Stimulated activated CD8-positive, alpha-beta memory T cell treated with anti-CD3 and anti-CD28 coated beads, Interleukin-15, amount 100 ng/mL, for 24 hours (primary cell): ENCODE measurements around the gene CAPRIN1.
"Not testable (repeated sequence)": the region's sequence is repeated elsewhere in the genome, so short reads cannot be mapped to it uniquely, and the experiment has no call there.

ENCODE experiments used
- DNase-seq: peaks from one replicate; pipeline ENCODE4 v3.0.0-alpha.2; 2020; ENCODE audit warnings: low read depth

Gene CAPRIN1

DNA sequence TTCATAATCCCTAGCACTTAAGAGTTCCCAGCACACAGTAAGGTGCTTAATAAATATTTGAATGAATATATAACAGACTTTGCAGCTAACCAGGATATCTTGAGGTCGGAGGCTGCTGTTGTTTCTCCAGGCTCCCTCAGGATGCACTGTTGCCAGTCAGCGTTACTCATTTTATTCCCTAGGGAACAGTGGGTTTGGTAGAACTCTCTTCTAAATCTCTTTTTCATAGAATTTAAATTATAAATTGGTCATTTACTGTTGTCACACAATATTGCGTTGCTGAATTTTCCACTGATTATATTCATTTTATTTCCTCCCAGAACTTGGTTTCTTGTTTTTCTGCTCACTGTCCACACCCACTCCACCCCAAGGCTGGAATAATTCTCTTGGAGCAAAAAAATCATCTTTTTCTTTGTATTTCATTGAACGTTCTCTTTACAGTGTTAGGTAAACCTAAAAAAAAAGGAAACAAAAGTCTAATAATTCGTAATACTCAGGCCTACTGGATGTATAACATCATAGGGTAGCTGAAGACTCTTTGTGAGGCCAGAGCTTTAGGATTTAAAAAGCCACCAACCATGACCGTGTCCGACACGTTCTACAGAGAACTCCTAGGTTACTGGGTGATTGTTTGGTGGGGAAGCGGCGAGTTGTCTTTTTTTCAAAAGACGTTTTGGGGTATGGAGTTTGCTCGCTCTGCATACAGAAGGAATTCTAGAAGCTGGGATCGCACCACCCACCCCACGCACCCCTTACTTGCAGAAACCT, 766 bp upstream of the CAPRIN1 start:
- DNase-seq: no peak

DNA sequence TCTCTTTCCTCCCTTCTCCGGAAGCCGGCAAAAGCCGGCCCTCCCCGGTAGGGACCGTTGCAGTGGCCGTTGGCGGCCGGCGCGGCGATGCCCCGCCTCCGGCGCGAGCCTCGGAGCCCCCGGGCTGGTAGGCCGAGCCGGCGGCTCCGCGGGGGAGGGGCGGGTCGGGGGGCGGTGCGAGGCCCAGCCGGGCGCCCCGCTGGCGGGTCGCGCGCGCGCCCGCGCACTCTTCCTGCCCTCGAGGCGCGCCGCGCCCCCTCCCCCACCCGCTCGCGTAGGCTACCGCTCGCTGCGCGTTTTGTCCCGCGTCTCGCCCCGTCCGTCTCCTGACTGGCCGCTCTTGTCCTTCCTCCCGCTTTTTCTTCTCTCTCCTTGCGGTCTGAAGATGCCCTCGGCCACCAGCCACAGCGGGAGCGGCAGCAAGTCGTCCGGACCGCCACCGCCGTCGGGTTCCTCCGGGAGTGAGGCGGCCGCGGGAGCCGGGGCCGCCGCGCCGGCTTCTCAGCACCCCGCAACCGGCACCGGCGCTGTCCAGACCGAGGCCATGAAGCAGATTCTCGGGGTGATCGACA, 591 bp downstream of the CAPRIN1 start:
- peak; percentile 88 for DNase-seq

DNA sequence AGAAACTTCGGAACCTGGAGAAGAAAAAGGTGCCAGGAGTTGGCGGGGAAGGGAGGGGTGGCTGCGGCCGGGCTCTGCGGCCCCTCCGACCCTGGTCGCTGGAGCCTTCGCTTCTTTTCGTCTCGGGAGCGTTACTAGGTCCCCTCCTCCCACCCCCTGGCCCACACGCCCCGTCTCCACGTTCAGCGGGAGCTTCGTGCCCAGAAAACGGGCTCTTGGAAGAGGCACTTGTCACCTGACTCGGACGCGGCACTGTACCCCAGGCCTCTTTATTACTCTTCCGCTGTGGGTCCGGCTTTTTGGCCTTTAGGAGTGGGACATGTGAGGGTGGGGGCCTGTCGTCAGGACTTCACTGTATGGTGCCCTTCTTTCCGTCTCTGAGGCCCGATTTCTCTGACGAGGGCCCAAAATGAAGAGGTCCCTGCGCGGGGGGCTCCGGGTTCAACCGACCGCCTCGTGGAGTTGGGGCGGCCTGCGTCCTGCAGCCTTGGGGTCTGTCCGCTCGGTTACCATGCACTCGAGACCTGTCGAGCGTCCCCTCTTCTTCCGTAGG, 1.2 kb downstream of the CAPRIN1 start:
- DNase-seq: peak; percentile 16

GRCh38 chr11:34053161-34053686, 1.7 kb downstream of the CAPRIN1 start:
- DNase-seq: peak; percentile 44

GRCh38 chr11:34054351-34054750, 2.8 kb downstream of the CAPRIN1 start:
- not testable (repeated sequence) for DNase-seq

- no peak for DNase-seq
These were observed 3.9 kb downstream of the CAPRIN1 start for GRCh38 chr11:34055218-34056000.

GRCh38 chr11:34056672-34057071, 5.1 kb downstream of the CAPRIN1 start:
- DNase-seq: no peak

DNA sequence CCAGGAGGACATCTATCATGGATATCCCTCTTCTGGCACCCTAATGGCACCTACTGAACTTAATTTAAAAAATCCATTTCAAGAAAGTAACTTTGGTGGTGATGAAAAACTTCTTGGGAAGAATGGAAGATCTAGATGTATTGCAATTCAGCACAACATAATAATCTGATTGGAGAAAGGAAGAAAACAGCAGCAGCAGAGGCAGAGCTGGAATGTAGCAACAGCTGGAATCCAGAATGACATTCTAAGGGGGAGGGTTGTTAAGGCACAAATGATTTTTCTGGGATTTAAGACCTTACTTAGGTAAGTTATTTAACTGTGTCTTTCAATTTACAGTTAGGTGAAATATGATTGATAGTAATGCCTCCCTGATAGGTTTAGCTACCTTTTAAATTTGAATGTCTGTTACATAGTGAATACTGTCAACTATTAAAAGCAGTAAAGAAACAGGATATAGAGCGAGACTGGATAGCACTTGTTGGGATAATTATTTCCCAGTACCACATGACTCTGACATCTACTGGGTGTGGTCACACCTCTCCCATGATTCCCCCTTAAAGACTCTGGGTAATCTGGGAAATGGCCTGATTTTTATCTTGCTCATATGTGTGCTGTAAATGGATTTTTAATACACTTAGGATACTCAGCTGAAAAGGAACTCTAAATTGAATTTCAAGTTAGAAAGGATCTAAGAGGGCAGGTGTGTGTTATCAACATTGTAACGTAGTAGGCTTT, 11.7 kb downstream of the CAPRIN1 start:
- no peak for DNase-seq

- no peak for DNase-seq
These were observed 12.8 kb downstream of the CAPRIN1 start for GRCh38 chr11:34064291-34064690.

DNA sequence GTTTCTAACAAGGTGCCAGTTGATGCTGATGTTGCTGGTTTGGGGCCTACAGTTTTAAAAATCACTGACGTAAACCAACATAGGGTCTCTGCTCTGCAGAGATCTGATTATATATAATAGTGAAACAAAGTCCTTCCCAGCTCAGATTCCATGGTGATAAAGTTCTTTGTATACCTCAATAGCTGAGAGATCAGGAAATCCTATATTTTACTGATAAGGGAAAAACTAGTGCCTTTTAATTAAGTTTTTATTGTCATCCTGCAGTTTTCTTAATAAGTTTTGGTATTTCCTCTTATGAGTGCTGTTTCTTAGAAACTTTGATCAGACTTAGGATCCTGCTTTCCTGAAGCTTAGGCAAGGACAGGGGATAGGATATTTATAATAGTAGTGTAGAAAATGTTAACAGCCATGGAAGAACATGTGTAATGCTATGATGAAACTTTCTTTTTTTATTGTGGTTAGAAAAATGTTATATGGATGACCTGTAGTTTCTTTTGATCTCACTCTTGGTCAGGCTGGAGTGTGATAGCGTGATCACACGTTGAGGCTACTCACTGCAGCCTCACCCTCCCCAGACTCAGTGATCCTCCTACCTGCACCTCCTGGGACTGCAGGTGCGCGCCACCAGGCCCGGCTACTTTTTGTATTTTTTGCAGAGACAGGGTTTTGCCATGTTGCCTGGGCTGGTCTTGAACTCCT, 14.1 kb downstream of the CAPRIN1 start:
- DNase-seq: no peak

GRCh38 chr11:34066766-34067165, 15.2 kb downstream of the CAPRIN1 start:
- DNase-seq: not testable (repeated sequence)

DNA sequence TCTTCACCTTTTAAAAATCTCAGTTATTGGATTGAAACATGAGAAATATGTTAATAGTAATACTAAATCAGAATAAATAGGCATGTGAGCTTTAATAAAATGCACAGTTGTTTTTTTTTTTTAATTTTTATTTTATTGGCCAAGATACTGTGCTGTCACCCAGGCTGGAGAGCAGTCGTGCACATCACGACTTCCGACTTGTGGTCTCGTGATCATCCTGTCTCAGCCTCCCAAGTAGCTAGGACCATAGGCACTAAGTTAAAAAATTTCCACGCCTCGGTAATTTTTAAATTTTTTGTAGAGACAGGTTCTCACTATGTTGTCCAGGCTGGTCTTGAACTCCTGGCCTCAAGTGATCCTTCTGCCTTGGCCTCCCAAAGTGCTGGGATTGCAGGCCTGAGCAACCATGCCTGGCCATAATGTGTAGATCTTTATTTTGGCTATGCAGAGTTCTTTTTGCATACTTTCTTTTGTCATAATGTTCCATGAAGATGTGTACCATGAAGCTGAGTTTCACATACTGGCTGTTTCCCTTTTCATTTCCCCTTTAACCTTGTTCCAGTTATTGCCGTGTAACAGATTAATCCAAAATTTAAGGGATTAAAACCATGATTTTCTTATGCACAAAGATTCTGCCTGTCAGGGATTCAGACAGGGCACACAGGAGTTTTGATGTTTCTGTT, 16.0 kb downstream of the CAPRIN1 start:
- no peak for DNase-seq

- no peak for DNase-seq
These were observed 16.6 kb downstream of the CAPRIN1 start for GRCh38 chr11:34068111-34068510.

DNA sequence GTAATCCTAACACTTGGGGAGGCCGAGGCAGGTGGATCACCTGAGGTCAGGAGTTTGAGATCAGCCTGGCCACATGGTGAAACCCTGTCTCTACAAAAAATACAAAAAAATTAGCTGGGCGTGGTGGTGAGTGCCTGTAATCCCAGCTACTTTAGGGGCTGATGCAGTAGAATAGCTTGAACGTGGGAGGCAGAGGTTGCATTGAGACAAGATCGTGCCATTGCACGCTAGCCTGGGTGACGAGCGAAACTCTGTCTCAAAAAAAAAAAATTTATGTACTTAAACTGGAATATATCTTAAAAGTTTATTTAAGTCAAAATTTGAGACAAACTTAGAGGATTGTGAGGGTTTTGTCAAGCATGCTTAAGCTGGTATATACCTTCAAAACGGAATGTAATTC, 19.8 kb downstream of the CAPRIN1 start:
- not testable (repeated sequence) for DNase-seq

GRCh38 chr11:34072041-34072440, 20.5 kb downstream of the CAPRIN1 start:
- DNase-seq: no peak

DNA sequence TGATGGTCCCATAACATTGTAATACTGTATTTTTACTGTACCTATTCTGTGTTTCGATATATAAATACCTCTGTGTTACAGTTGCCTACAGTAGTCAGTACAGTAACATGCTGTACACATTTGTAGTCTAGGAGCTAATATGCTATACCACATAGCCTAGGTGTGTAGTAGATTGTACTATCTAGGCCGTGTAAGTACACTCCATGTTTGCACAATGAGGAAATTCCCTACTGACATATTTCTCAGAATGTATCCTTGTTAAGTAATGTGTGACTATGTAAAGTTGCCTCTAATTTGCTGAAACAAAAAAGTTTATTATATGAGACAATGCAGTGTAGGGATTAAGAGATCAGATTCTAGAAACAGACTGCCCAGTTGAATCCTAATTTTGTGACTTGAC, 21.3 kb downstream of the CAPRIN1 start:
- DNase-seq: no peak

DNA sequence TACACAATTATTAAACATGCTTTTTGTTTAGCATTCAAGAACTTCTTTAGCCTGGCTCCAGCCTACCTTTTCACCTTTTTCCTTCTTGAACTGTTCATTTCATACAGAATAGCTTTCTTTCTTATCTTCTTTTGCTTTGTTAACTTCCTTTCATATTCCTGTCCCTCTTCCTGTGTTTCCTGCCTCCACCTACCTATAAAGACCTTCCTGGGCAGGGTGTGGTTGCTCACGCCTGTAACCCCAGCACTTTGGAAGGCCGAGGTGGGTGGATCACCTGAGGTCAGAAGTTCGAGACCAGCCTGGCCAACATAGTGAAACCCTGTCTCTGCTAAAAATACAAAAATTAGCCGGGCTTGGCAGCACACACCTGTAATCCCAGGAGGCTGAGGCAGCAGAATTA, 22.9 kb downstream of the CAPRIN1 start:
- DNase-seq: no peak

- no peak for DNase-seq
These were observed 23.8 kb downstream of the CAPRIN1 start for GRCh38 chr11:34075178-34075820.

DNA sequence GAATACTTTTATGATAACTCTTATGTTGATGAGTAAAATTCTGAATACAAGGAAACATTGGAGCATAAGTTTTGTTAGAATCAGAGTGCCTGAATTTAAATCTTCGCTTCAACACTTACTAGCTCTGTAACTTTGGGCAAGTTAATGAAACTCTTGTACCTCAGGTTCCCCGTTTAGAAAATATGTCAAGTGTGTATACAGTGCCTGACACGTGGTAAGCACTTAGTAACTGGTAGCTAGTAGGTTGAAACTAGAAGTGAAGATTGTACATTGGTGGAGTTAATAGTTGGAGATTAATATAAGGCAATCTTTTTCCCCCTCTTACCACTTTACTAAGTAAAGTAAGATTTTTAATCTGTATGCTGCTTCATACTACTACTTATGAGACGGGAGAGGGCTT, 29.1 kb downstream of the CAPRIN1 start:
- DNase-seq: no peak

DNA sequence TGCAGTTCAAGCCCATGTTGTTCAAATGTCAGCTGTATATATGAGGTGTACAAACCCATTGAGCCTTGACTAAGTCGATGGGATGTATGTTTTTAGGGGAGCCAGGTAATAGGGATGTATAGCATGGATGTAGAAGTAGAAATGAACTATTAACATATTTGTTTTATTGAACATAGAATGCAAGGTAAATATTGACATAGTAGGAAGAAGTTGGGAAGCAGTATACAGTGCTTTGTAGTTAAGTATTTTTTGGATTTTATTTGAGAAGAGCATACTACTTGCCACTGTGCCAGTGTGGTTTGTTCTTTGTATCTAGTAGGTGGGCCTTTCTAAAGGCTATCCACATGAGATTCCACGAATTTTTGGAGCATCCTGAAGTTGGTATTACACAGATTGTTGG, 33.1 kb downstream of the CAPRIN1 start:
- DNase-seq: no peak
